ENCODE measurements around the gene MAP2K5.

DNA sequence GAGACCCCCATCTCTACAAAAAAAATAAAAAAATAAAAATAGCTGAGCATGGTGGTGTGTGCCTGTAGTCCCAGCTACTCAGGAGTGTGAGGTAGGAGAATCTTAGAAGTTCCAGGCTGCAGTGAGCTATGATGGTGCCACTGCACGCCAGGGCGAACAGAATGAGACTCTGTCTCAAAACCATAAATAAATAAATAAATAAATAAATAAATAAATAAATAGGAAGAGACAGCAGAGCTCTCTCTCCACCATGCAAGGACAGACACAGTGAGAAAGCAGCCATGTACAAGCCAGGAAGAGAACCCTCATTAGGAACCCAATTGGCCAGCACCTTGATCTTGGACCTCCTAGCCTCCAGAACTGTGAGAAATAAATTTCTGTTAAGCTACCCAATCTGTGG lies 26.9 kb upstream of the MAP2K5 start:
- TF ChIP-seq, protein P1, sequence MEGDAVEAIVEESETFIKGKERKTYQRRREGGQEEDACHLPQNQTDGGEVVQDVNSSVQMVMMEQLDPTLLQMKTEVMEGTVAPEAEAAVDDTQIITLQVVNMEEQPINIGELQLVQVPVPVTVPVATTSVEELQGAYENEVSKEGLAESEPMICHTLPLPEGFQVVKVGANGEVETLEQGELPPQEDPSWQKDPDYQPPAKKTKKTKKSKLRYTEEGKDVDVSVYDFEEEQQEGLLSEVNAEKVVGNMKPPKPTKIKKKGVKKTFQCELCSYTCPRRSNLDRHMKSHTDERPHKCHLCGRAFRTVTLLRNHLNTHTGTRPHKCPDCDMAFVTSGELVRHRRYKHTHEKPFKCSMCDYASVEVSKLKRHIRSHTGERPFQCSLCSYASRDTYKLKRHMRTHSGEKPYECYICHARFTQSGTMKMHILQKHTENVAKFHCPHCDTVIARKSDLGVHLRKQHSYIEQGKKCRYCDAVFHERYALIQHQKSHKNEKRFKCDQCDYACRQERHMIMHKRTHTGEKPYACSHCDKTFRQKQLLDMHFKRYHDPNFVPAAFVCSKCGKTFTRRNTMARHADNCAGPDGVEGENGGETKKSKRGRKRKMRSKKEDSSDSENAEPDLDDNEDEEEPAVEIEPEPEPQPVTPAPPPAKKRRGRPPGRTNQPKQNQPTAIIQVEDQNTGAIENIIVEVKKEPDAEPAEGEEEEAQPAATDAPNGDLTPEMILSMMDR (IDR thresholded peaks at IDR 0.05) = no peak
- TF ChIP-seq POLR2AphosphoS5 (IDR thresholded peaks at IDR 0.05) = no peak
- no peak for TF ChIP-seq POLR2A (IDR thresholded peaks at IDR 0.05)
